Activated CD4-positive, alpha-beta T cell treated with anti-CD3 and anti-CD28 coated beads, Interleukin-2, amount 50 U/mL, for 24 hours (primary cell): Measurements from ENCODE around the gene DUOXA2.
"Not testable (repeated sequence)": the region's sequence is repeated elsewhere in the genome, so short reads cannot be mapped to it uniquely, and the experiment has no call there.

Experiments
- DNase-seq, 2 donors: peaks; one replicate each; pipeline ENCODE4 v3.0.0-alpha.2; 2020; ENCODE audit warnings: low read depth in 1 of 2, low spot score in 1 of 2

The DUOXA2 gene

DNA sequence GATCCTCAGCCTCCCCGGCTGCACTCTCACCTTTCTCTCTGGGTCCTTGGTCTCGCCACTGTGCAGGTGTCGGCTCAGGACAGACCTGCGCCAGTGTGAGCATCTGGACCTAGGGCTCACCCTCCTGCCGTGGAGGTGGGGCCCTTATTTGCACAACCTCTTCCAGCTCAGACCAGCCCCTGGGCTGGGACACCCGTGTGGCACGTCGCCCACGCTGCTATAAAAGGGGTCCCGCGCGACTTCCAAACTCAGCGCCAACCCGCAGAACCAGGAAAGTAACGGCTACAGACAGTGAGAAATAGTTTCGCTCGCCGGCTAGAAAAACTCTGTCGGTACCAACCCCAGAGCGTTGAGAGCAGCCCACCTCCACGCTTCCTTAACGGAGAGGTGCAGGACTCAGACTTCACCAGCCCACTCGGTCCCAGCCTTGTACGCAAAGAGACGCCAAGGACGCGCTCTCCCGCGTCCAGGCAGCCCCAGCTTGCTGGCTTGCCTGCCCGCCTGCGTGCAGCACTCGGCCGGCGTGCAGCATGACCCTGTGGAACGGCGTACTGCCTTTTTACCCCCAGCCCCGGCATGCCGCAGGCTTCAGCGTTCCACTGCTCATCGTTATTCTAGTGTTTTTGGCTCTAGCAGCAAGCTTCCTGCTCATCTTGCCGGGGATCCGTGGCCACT lies at the start of gene DUOXA2, which contains the start of gene DUOX2:
Gene DUOXA2 (plus strand): TSS at position 251 of the 675 bp plus-strand sequence. CDS start 280 bp downstream, at position 531.
Gene DUOX2 (minus strand): TSS at position 97 of the 675 bp plus-strand sequence. CDS start 761 bp downstream, outside the sequence.
- DNase-seq, result no peak

DNA sequence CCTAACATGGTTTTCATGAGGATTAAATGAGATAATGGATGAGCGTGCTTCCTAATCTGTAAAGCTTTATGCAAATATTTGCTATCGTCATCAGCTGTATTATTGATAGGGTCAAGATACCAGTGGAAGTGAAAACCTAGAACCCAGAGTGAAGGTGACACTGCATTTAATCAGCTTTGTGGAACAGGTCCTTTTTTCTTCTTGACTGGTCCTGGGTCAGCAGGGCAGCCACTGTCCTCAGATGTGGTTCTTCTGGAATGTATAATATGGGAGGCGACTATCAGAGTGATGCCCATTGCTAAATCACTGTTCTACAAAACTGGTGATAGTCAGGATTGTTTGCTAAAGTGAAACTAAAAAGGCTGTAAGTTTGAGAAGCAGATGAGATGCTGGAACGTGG lies 49.7 kb upstream of the DUOXA2 start:
- no peak for DNase-seq

DNA sequence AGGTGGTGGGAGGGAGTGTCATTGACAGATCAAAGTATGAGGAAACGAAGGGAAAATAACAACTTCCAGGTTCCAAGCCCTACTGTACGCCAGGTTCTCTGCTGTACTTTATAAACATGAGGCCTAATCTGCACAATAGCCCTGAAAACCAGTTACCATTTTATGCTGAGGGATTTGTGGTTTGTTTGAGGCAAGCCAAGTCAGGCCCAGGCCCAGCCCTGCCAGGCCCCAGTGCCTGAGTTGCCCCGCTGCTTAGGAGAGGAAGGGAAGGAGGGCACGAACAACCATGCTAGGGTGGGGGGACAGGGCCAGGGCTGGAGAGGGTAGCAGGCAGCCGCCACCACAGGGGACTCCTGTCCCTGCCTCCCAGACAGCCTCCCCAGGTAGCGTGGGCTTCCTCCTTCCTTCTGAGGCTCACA lies 44.2 kb upstream of the DUOXA2 start:
- DNase-seq, result not testable (repeated sequence)

DNA sequence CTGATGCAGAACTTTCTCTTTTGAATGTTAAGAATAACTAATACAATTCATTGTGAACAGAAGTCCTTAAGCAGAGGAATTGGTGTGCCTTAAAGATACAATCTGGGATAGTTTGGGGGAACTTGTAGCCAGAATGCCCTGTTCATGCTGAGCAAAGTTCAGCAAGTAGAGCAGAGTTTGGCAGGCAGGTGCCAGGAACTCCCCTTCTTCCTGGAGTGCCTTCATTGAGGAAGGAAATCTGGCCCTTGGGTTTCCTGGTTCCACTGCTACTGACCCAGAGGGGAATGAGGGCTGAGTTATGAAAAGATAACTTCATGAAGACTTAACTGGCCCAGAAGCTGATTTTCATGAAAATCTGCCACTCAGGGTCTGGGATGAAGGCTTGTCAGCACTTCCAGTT lies 40.5 kb upstream of the DUOXA2 start:
- DNase-seq, result not testable (repeated sequence)

DNA sequence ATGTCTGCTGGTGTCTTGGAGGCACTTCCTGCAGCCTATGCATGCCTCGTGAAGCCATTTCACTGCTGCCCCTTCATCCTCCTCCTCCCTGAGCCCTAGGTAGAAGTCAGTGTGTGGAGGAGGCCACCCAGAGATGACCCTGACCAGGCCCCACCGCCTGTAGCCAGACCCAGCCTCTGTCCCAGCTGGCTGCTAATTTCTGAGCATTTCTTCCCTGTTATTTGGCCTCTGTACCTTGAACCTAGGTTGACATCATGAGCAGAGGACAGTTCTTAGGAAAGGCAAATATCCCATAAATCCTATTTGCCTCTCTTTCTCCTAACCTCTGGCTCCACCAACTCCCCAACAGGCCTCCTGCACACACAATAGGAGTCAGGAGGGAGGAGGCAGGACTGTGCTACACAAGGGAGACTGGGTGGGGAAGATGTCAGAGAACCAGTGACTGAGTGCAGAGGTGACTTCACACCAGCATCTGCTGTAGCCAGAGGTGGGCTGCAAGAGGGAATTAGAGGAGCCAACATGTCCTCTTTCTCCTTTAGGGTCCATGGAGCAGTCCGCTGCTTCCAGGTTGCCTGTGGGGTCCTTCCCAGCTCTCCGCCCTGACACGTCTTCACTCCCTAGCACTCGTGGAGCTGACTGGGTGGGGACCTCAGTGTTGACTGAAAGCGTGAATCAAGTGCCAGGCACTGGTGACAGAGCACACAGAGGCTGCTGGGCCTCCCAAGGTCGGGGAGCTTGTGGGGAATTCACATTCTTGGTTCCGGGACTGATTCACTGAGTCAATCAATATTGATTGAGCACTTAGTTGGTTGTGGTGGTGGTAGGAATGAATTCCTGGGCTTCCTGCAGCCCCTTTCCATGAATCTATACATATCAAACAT lies 38.4 kb upstream of the DUOXA2 start:
- not testable (repeated sequence) for DNase-seq

DNA sequence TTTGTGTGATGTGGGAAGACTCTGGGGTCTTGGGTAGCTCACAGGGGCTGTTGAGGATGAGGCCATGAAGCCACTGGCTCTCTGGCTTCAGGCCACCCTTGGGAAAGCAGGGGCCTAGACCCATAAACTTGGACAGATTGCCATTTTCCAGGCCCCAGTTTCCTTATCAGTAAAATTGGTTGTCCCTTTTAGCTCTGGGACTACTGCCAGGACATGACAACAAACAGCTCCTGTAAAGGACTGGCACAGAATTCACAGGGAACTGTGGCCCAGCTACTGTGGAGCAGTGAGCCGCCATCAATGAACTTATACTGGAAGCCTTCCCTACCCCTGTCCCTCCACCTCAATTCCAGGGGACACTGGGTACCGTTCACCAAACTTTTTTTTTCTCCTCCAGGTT lies 36.7 kb upstream of the DUOXA2 start:
- not testable (repeated sequence) for DNase-seq

DNA sequence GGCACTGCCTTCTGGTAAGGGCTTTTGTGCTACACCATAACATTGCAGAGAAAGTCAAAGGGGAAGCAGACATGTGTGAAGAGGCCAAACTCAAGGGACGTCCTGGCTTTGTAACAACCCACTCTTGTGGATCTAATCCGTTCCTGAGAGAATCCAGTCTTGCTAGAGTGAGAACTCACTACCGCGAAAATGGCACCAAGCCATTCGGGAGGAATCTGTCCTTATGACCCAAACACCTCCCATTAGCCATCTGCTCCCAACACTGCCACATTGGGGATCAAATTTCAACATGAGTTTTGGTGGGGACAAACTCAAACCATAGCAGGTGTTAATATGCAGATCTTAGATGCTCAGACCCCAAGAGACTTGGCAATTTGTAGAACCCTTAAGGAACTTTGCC lies 34.9 kb upstream of the DUOXA2 start:
- DNase-seq, result not testable (repeated sequence)

DNA sequence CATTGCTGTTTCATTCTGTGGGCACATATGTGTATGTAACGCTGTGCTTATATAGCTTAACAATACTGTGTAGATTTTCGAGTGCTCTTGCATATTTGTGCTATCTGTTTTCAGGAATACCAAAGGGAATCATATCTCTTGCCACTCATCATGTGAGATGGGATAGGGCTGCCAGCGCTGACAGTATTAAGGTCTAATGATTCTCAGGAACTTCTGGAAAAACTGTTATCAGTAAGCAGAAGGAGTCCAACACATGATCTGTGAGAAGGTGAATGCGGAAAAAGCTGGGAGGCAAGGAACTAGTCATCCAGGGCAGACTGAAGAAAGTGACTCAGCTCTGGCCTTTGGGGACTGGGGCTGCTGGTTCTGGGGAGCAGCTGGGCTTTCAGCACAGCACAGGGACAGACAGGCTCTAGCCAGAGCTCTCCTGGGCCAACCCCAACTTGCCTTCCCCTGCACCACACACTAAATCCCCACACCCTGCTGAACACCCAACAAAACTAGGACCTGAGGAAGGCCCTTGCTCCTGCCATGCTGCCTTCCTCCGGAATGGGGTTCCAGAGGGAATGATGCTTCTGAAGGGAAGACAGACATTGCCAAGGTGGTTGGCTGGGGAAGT lies 34.4 kb upstream of the DUOXA2 start:
- not testable (repeated sequence) for DNase-seq

DNA sequence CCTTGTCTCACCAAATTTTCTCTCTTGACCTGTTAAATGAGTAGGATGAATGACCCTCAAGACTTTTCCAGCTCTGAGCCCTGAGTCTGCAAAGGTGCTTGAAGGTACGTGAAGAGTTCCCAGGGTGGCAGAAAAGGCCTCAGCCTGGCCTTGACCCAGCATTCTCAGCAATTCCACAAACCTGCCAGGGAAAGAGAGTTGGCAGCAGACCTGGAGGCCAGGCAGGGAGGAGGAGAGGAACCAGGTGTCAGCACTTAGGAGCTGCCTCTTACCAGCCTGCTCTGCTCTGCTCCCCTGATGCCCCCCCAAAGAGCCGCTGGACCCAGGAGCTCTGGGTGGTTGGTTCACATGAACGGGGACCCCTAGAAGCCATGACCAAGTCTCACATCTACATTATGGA lies 33.5 kb upstream of the DUOXA2 start:
- DNase-seq, result not testable (repeated sequence)

DNA sequence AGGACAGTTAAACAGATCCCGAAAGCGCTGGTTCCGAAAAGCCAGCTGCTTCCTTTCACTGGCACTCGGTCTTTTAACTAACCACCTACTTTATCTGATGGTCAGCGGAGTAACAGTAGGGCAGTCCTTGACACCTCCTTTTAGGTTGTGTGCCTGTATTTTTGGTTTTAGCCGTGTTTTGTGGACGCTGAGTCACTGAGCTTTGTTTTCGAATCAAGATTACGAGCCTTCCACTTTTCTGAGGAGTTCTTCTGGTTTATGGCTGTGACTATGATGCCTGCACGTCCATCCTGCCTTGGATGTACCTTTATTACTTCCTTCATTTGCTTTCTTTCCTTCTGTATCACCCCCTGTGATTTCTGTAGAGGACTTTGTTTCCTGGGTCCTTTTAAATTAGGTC lies 31.7 kb upstream of the DUOXA2 start:
- not testable (repeated sequence) for DNase-seq

DNA sequence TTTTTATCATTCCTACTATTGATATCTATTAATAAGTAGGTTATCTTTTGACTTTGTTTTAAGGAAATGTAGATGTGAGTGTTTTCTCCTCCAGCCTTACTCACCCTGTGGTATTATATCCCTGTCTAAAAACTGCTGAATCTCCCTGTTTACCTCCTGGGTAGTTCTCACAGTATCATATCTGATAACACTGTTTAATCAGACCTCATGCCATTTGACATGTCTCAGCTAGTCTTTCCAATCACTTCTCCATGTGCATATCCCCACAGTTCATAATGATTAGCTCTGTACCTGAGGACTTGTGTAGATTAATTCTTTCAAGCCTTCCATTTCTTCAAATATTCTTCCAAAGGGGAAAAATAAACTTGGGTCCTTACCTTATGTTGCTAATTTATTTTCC lies 30.9 kb upstream of the DUOXA2 start:
- DNase-seq, result no peak

DNA sequence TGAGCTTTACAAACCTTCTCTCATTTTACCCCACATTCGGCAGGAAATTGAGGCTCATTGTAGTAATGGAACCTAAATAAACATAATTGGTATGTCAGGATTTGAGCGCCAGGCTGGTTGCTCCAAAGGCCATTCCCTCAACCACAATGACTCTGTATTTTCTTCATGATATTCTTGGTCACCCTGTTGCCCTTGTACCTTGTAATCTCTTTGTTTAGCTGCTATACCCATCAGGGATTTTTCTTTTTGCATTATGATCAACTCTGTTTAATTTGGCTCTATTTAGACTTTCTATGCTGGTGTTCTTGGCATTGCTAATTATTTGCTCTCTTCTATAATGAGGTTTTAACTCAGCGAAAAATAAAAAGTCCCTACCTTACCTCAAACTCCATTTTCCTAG lies 30.0 kb upstream of the DUOXA2 start:
- no peak for DNase-seq

DNA sequence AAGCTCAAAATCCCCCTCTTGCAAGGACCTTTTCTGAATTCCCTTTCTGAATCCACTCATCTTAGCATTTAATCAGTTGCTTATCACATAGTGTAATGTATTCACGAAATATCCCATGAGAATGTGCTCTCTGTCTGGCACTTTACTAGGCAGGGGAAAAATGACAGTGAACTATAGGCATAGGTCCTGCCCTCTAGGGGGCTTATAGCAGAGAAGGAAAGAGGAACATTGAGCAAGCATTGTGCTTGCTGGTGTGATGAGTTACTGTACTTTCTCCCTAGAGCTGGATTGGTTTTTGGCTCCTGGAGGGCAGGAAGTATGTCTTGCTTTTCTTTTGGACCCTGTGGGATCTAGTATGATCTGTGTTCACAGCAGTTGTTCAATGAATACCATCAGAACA lies 26.6 kb upstream of the DUOXA2 start:
- no peak for DNase-seq

DNA sequence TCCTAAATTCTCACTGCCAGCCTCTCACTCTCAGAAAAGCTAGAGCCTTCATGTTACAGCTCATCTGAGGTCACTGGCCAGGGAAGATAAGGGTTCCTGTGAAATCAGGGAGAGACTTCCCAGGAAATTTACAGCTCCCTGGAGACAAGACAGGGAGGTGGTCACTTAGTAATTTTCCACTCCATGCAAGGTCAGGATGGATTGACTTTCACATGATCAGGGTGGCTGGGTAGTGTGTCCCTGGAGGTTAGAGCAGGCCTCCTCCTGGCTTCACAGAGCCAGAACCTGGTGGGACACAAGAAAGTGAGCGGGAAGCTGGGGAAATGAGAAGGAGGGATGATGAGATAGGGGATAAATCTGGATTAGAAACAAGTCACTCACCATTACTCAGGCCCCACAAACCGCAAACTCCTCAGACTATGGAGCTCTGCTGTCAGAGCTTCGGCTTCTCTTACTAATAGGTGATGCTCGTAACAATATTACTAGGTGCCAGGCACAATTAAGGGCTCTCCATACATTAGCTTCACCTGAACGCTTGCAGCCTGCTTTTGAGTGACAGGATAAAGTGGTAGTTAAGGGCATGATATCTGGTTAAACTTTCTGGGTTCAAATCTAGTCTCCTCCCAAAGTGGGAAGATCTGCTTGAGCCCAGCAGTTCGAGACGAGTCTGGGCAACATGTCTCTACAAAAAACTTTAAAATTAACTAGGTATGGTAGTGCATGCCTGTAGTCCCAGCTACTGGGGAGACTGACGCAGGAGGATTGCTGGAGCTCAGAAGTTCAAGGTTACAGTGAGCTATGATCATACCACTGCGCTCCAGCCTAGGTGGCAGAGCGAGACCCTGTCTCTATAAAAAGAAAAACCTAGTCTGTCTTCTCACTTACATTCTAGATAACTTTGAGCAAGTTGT lies 25.1 kb upstream of the DUOXA2 start:
- no peak for DNase-seq

DNA sequence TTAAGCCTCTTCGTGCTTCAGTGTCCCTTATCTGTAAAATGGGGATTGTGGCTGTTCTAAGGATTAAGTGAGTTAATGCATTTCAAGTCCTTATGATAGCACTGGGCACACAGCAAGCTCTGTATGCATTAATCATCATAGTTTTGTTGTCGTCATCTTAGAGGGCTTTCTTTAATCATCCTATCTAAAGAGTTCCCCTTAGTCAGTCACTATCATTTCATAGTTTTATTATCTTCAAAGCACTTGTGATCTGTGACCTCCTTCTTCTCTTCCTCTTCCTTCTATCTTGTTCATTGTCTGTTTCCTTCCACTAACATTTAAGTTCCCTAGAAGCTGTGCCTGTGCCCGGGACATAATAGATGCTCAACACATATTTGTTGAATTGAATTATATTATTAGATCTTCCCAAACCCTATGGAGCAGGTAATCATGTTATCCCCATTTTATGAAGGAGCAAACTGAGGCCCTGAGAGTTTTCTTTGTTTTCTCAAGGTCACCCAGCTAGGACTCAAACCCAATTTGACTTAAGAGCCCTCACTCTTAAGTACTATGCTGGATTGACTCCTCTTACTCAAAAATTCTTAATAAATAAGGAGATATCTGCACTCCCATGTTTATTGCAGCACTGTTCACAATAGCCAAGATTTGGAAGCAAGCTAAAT lies 24.3 kb upstream of the DUOXA2 start:
- no peak for DNase-seq

DNA sequence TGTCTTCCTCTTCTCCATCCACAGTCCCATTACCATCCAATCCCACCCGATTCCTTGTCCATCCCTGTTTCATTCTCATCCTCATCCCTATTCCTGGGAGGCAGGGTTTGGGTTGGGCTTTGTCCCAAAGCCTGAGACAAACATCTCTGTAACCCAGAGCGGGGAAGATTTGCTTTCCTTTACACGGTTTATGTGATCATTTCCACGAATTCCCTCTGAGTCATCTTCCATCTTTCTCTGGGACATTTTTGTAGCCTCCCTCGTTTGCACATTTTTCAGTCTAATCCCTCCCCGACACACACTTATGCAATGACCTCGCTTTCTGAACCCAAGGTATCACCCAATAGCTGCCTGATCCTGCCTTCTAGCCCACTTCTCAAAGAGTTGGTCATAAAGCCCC lies 23.0 kb upstream of the DUOXA2 start:
- DNase-seq, result no peak

DNA sequence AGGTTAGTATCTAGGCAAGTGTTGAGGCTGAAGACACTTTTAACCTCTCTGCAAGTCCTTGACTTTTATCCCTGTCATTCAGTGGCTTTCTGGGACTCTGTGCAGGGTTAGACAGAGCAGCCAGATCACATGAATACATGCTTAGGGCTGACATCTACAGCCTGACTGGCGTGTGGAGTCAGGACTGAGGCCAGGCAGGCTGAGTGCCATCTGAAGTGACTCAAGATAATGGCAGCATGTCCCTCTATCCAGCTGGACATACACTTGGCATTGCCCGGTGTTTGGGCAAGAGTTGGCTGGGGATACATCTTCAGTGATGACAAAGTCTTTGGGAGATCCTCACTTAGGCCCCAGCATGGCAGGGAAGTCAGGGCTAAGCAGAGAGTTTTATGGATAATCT lies 22.6 kb upstream of the DUOXA2 start:
- no peak for DNase-seq

DNA sequence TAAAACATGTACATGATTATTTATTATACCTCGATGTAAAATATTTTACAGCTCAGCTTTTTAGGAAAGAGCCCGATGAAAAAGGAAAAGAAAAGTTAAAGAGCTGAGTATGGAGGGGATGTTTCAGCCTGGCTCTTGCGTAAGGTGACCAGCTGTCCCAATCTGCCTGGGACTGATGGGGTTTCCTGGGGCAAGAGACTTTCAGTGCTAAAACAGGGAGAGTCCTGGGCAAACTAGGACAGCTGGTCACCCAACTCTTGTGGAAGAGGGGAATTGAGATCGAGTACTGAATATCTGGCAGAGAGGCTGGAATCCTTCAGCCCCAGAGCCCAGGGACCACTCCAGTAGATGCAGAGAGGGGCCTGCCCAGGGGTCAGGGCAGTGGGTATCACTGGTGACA lies 21.1 kb upstream of the DUOXA2 start:
- no peak for DNase-seq

DNA sequence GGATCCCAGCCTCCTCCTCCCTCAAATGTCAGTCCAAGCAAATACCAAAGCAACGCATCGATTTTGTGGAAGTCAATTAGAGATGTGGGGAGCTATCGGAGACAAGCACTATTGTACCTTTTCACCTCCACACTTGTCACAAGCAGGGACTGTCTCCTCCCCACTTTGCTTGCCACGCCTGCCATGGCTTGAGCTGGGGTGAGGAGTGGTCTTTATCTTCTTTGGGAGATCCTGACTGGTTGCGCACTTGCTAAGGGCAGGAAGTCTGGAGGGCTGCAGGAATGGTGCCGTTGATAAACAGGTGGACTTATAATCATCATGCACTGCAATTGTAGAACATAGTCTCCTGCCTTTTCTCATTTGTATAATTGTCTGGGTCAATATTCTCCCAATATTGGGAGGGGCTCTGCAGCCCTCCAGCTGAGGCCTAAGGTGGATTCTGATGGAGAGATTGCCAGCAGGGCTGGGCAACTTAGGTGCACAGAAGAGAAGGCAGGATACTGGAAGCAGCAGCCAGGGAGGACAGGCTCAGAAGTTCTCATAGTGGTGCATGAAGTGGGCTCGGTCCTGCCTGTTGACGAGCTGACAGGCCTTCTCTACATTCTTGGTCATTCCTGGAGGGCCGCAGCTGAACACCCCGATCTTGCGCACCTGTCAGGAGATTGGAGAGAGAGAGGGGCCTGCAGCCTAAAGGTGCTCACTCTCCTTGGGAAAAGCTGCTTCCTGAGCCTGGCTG lies 20.3 kb upstream of the DUOXA2 start:
- DNase-seq, result no peak

DNA sequence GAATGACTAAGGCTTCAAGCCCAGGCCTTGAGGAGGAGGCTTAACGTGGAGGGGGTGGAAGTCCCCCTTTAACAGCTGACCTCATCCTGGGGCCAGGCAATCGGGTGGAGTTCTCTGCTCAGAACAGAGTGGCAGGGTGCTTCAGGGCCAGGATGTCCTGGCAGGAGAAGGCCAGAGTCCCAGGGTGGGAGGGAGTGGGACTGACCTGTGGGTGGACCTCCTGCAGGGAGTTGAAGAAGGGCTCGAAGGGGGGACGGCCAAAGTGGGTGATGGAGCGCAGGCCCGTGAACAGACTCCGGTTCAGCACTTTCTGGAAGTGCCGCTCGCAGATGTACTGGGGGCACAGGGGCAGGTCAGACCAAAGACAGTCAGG lies 19.8 kb upstream of the DUOXA2 start:
- DNase-seq, result no peak
